ENCODE measurements around the gene CENPN. TPM values are rescaled to one million over a fixed set of nuclear protein-coding genes. Genes with fewer than 3 reads are reported as not detected.

Gene CENPN
- total RNA-seq, 5 donors from 2014 or later (not counting 1 experiment from before 2014, with no cell fraction given), result 1.3 to 9.0 (median 2.8) TPM

DNA sequence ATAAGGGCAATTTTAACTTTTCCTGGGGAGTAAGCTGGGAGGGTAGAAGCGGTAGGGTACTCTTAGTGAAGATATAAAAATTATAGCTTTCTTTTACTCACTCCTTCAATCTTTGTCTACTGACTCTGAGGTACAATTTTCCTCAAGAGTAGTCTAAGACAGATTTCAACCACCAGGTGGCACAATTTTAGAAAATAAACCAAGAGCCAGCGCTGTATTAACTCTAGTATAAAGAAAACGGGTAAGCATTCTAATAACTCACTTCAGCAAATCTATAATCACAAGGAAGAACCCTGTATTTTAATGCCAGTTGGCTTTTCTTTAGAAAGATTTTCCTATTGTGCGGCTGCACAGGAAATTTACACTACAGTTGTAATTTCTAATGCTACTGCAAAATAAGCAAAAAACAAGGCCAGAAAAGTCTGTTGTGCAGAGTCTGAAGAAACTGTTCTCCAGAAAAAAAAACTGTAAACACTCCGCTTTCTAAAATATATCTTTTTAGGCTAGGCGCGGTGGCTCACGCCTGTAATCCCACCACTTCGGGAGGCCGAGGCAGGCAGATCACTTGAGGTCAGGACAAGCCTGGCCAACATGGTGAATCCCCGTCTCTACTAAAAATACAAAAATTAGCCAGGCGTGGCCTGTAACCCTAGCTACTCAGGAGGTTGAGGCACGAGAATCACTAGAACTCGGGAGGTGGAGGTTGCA is 2.2 kb upstream of the CENPN start:
- ATAC-seq (replicated peaks in 1 of 4) (no peak), DNase-seq (peak in 14 of 35 experiments; percentile 11 to 80 (median 25))
- Histone ChIP-seq H3K27ac (ENCODE audit: low read length) (peak overlapping the region; percentile 79), H3K4me3 (ENCODE audit: control insufficient read depth in 1 of 2, extremely low read depth in 1 of 2, low read length in 1 of 2) (peak overlapping the region in 1 of 2 donors; percentile 83), H3K9me3 (no peaks in the 10 kb centered on the region), H3K27me3 (replicated peaks in 1 of 2; ENCODE audit: control insufficient read depth in 2 of 2, extremely low read depth in 1 of 2, insufficient read depth in 2 of 2, low read length in 1 of 2) (no peaks in the 10 kb centered on the region), H3K36me3 (ENCODE audit: control insufficient read depth in 2 of 2, extremely low read depth in 1 of 2, insufficient read depth in 1 of 2, low read length in 1 of 2) (no peaks in the 10 kb centered on the region), H3K4me1 (ENCODE audit: control insufficient read depth in 1 of 2, extremely low read depth in 1 of 2, insufficient read depth in 2 of 2, low read length in 2 of 2) (peaks cover 11 to 29% of the 10 kb centered on the region in 2 experiments)
- H3K27ac Mint-ChIP-seq, result peak overlapping the region; percentile 82 to 93
- no peaks in the 10 kb centered on the region for H3K27me3 Mint-ChIP-seq
- H3K4me3 Mint-ChIP-seq, result peak overlapping the region; percentile 68 to 88 (median 78)
- peaks cover 53 to 65% (median 65%) of the 10 kb centered on the region in 3 donors for H3K4me1 Mint-ChIP-seq
- WGBS (ENCODE audit: insufficient coverage), result 53% methylated on average over 4 of the region's 14 CpGs
- POLR2A ChIA-PET, result interaction anchor here (0.6 to 0.7 kb wide), 5 partner anchors 11 to 1399 kb away, joined by 3 to 6 read pairs (median 3); no protein-coding TSS in a partner anchor
- H3K9me3 Mint-ChIP-seq, result no peaks in the 10 kb centered on the region
- H3K36me3 Mint-ChIP-seq, result peaks cover 8% of the 10 kb centered on the region
- CTCF ChIA-PET, result interaction anchor here (0.5 to 4.9 kb wide), 20 partner anchors 8 to 90 kb away, joined by 3 to 29 read pairs (median 5); partner anchors contain the start of gene ATMIN (in 2 of the 2)

DNA sequence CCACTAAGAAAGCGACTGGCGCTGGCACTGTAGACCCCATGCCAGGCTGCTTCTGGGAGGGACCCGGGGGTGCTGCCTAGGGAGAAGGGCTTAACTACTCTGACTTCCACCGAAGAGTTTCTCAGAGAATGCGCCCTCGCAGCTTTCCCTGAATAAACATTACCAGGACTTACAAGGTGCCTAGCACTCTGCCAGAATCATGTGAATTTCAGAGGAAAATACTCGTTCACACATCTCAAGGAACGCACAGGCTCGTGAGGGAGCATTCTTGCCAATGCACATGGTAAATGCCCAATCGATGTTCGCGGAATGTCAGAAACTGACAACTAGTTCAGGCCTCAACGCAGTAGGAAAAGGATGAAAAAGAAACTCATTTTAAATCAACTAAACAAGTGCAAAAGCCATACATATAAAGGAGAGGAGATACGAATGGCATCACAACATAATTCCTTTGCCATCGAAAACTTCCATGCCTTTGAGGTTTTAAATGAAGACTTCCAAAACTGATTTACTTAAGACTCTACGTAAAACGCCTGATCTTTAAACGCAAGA is 1.3 kb upstream of the CENPN start:
- 41% methylated on average over 7 of the region's 18 CpGs for WGBS (ENCODE audit: insufficient coverage)
- POLR2A ChIA-PET, result interaction anchor here in 1 of 2 donors (0.6 to 2.0 kb wide), 2 partner anchors 31 to 71 kb away, joined by 6 to 9 read pairs; partner anchors contain the start of gene C16orf46
- H3K36me3 Mint-ChIP-seq, result peaks cover 3% of the 10 kb centered on the region

DNA sequence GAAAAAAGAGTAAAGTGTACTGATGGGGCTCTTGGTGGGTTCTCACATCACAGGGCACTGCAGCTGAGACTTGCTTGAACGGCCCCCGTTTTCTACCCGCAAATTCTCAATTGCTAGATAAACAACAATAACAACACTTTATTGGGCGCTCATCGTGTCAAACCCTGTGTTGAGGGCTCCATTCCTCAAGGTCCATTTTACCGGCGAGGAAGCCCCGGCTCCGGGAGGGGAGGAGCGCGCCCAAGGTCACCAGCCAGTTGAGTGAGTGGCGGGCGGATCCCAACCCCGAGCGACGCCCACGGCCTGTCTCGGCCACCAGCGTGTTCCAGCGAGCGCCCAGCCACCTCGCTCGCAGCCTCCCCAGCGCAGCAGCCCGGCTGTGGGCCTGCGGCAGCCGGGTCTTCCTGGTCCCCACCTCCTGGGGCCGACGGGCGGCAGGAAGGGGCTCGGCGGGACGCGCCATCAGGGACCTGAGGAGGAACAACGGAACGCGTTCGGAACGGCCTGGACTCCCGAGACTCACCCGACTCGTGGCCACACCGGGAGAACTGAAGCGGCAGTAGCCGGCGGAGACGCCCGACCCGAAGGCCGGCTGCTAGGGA is 702 bp upstream of the CENPN start:
- H3K4me1 Mint-ChIP-seq, result peaks cover 48 to 54% (median 51%) of the 10 kb centered on the region in 3 donors
- peak; percentile 17 to 34 (median 28) for ATAC-seq (replicated peaks in 1 of 4)

More for the DNA sequence above, 1.3 kb upstream of the CENPN start:
- CTCF ChIA-PET, result interaction anchor here (1.4 to 4.9 kb wide), 4 partner anchors 11 to 31 kb away, joined by 5 to 29 read pairs (median 7); partner anchors contain the start of gene ATMIN (in 1 of the 2)
- DNase-seq (peak in 1 of 35 experiments; percentile 27), ATAC-seq (replicated peaks in 1 of 4) (no peak)
- Mint-ChIP-seq H3K4me1 (peaks cover 48 to 58% (median 56%) of the 10 kb centered on the region in 3 donors), H3K4me3 (peak overlapping the region; percentile 88 to 97 (median 93)), H3K9me3 (no peaks in the 10 kb centered on the region), H3K27ac (peak overlapping the region; percentile 94 to 100), H3K27me3 (no peaks in the 10 kb centered on the region)
- H3K36me3 ChIP-seq (ENCODE audit: control insufficient read depth in 2 of 2, extremely low read depth in 1 of 2, insufficient read depth in 1 of 2, low read length in 1 of 2), result no peaks in the 10 kb centered on the region
- peaks cover 11 to 29% of the 10 kb centered on the region in 2 experiments for H3K4me1 ChIP-seq (ENCODE audit: control insufficient read depth in 1 of 2, extremely low read depth in 1 of 2, insufficient read depth in 2 of 2, low read length in 2 of 2)
- H3K27ac ChIP-seq (ENCODE audit: low read length), result peak overlapping the region; percentile 96
- no peaks in the 10 kb centered on the region for H3K9me3 ChIP-seq
- H3K27me3 ChIP-seq (replicated peaks in 1 of 2; ENCODE audit: control insufficient read depth in 2 of 2, extremely low read depth in 1 of 2, insufficient read depth in 2 of 2, low read length in 1 of 2), result no peaks in the 10 kb centered on the region
- H3K4me3 ChIP-seq (ENCODE audit: control insufficient read depth in 1 of 2, extremely low read depth in 1 of 2, low read length in 1 of 2), result peak overlapping the region; percentile 83 to 91

DNA sequence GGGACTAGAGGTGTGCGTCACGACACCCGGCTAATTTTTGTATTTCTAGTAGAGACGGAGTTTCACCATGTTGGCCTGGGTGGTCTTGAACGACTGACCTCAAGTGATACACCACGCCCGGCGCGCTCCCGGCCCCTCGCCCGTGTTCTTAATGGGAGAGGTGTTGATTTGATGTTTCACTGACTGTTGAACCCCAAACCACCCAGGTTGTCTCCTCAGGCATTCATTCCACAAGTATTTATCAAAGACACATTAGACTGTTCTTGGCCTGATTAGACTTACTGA is 1.4 kb downstream of the CENPN start:
- no peaks in the 10 kb centered on the region for H3K9me3 ChIP-seq
- Mint-ChIP-seq H3K27ac (peak overlapping the region; percentile 100), H3K4me3 (peak overlapping the region; percentile 88 to 97 (median 93)), H3K9me3 (no peaks in the 10 kb centered on the region), H3K4me1 (peaks cover 31 to 35% (median 35%) of the 10 kb centered on the region in 3 donors), H3K36me3 (peaks cover 6% of the 10 kb centered on the region), H3K27me3 (no peaks in the 10 kb centered on the region)
- WGBS (ENCODE audit: insufficient coverage), result no CpG with 5 or more reads among the region's 12 CpGs
- H3K27me3 ChIP-seq (replicated peaks in 1 of 2; ENCODE audit: control insufficient read depth in 2 of 2, extremely low read depth in 1 of 2, insufficient read depth in 2 of 2, low read length in 1 of 2), result no peaks in the 10 kb centered on the region
- no peaks in the 10 kb centered on the region for H3K36me3 ChIP-seq (ENCODE audit: control insufficient read depth in 2 of 2, extremely low read depth in 1 of 2, insufficient read depth in 1 of 2, low read length in 1 of 2)
- ATAC-seq (replicated peaks in 1 of 4), result no peak
- H3K27ac ChIP-seq (ENCODE audit: low read length), result peak overlapping the region; percentile 96
- DNase-seq, result no peak
- peak overlapping the region; percentile 83 to 91 for H3K4me3 ChIP-seq (ENCODE audit: control insufficient read depth in 1 of 2, extremely low read depth in 1 of 2, low read length in 1 of 2)
- ChIA-PET POLR2A (interaction anchor here in 1 of 2 donors (0.6 kb wide), 1 partner anchor 1941 kb away, joined by 3 read pairs; no protein-coding TSS in a partner anchor), CTCF (interaction anchor here in 1 of 2 donors (0.6 to 4.9 kb wide), 4 partner anchors 10 to 28 kb away, joined by 3 to 29 read pairs (median 3); partner anchors contain the start of gene ATMIN)
- peaks cover 11 to 29% of the 10 kb centered on the region in 2 experiments for H3K4me1 ChIP-seq (ENCODE audit: control insufficient read depth in 1 of 2, extremely low read depth in 1 of 2, insufficient read depth in 2 of 2, low read length in 2 of 2)

More for the DNA sequence above, 702 bp upstream of the CENPN start:
- peak overlapping the region; percentile 96 for H3K27ac ChIP-seq (ENCODE audit: low read length)
- H3K4me3 ChIP-seq (ENCODE audit: control insufficient read depth in 1 of 2, extremely low read depth in 1 of 2, low read length in 1 of 2), result peak overlapping the region; percentile 83 to 91
- 0% methylated on average over 46 of the region's 50 CpGs for WGBS (ENCODE audit: insufficient coverage)
- Mint-ChIP-seq H3K36me3 (no peaks in the 10 kb centered on the region), H3K4me3 (peak overlapping the region; percentile 88 to 97 (median 93)), H3K27me3 (no peaks in the 10 kb centered on the region), H3K27ac (peak overlapping the region; percentile 100), H3K9me3 (no peaks in the 10 kb centered on the region)
- no peaks in the 10 kb centered on the region for H3K9me3 ChIP-seq
- peaks cover 11 to 29% of the 10 kb centered on the region in 2 experiments for H3K4me1 ChIP-seq (ENCODE audit: control insufficient read depth in 1 of 2, extremely low read depth in 1 of 2, insufficient read depth in 2 of 2, low read length in 2 of 2)
- H3K36me3 ChIP-seq (ENCODE audit: control insufficient read depth in 2 of 2, extremely low read depth in 1 of 2, insufficient read depth in 1 of 2, low read length in 1 of 2), result no peaks in the 10 kb centered on the region
- ChIA-PET CTCF (interaction anchor here in 1 of 2 donors (0.6 to 4.9 kb wide), 6 partner anchors 9 to 80 kb away, joined by 3 to 29 read pairs (median 4); partner anchors contain the start of genes ATMIN and C16orf46), POLR2A (interaction anchor here in 1 of 2 donors (2.0 kb wide), 1 partner anchor 70 kb away, joined by 9 read pairs; the partner anchor contains the start of gene C16orf46)
- DNase-seq, result peak in 28 of 35 experiments; percentile 27 to 74 (median 54)
- no peaks in the 10 kb centered on the region for H3K27me3 ChIP-seq (replicated peaks in 1 of 2; ENCODE audit: control insufficient read depth in 2 of 2, extremely low read depth in 1 of 2, insufficient read depth in 2 of 2, low read length in 1 of 2)

DNA sequence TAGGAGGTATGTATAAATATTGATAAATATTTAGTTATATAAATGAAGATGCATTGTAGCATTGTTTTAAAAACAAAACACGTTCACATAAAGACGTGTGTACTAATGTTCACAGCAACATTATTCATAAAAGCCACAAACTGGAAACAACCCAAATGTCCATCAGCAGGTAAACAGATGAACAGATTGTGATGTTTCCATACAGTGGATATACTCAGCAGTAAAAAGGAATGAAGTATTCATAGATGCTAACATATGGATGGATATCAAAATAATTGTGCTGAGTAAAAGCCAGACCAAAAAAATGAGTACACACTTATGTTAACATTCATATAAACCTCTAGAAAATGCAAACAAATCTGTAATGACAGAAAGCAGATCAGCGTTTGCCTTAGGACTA is 6.0 kb downstream of the CENPN start:
- H3K4me1 ChIP-seq (ENCODE audit: control insufficient read depth in 1 of 2, extremely low read depth in 1 of 2, insufficient read depth in 2 of 2, low read length in 2 of 2), result peaks cover 0 to 6% of the 10 kb centered on the region in 2 experiments
- WGBS (ENCODE audit: insufficient coverage), result 83% methylated on average over 1 of the region's 3 CpGs
- ATAC-seq (replicated peaks in 1 of 4) (no peak), DNase-seq (no peak)
- no peak overlapping the region for H3K4me3 ChIP-seq (ENCODE audit: control insufficient read depth in 1 of 2, extremely low read depth in 1 of 2, low read length in 1 of 2)
- Mint-ChIP-seq H3K4me3 (no peak overlapping the region), H3K4me1 (peaks cover 0 to 9% (median 4%) of the 10 kb centered on the region in 3 donors), H3K27me3 (no peaks in the 10 kb centered on the region), H3K27ac (no peak overlapping the region), H3K9me3 (no peaks in the 10 kb centered on the region), H3K36me3 (peaks cover 11% of the 10 kb centered on the region)
- no peak overlapping the region for H3K27ac ChIP-seq (ENCODE audit: low read length)
- no peaks in the 10 kb centered on the region for H3K27me3 ChIP-seq (replicated peaks in 1 of 2; ENCODE audit: control insufficient read depth in 2 of 2, extremely low read depth in 1 of 2, insufficient read depth in 2 of 2, low read length in 1 of 2)
- ChIA-PET POLR2A (no interaction called here), CTCF (no interaction called here)
- H3K9me3 ChIP-seq, result no peaks in the 10 kb centered on the region
- H3K36me3 ChIP-seq (ENCODE audit: control insufficient read depth in 2 of 2, extremely low read depth in 1 of 2, insufficient read depth in 1 of 2, low read length in 1 of 2), result peaks cover 0 to 8% of the 10 kb centered on the region in 2 donors

DNA sequence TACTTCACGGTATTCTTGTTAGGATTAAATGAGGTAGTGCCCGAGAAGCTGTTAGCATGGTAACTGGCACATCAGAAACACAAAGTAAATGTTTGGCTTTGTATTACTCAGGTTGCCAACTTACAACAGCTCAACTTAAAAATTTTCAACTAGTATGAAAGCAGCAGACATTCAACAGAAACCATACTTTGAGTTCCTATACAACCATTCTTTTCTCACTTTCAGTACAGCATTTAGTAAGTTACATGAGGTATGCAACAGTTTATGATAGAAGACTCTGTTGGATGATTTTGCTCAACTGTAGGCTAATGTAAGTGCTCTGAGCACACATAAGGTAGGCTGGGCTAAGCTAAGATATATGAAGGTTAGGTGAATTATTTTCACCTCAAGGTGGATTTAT is 7.7 kb downstream of the CENPN start:
- peaks cover 11% of the 10 kb centered on the region for H3K36me3 Mint-ChIP-seq
- no peak overlapping the region for H3K27ac ChIP-seq (ENCODE audit: low read length)
- no peaks in the 10 kb centered on the region for H3K27me3 ChIP-seq (replicated peaks in 1 of 2; ENCODE audit: control insufficient read depth in 2 of 2, extremely low read depth in 1 of 2, insufficient read depth in 2 of 2, low read length in 1 of 2)
- no peaks in the 10 kb centered on the region for H3K27me3 Mint-ChIP-seq
- DNase-seq (no peak), ATAC-seq (replicated peaks in 1 of 4) (no peak)
- CTCF ChIA-PET, result interaction anchor here in 1 of 2 donors (0.7 to 1.3 kb wide), 2 partner anchors 10 to 19 kb away, joined by 3 read pairs; no protein-coding TSS in a partner anchor
- H3K9me3 Mint-ChIP-seq, result no peaks in the 10 kb centered on the region
- no peaks in the 10 kb centered on the region for H3K4me1 ChIP-seq (ENCODE audit: control insufficient read depth in 1 of 2, extremely low read depth in 1 of 2, insufficient read depth in 2 of 2, low read length in 2 of 2)
- peaks cover 0 to 8% of the 10 kb centered on the region in 2 donors for H3K36me3 ChIP-seq (ENCODE audit: control insufficient read depth in 2 of 2, extremely low read depth in 1 of 2, insufficient read depth in 1 of 2, low read length in 1 of 2)
- no peak overlapping the region for H3K27ac Mint-ChIP-seq
- POLR2A ChIA-PET, result interaction anchor here in 1 of 2 donors (0.6 kb wide), 2 partner anchors 41 to 716 kb away, joined by 3 to 6 read pairs; no protein-coding TSS in a partner anchor
- no peaks in the 10 kb centered on the region for H3K9me3 ChIP-seq
- H3K4me3 Mint-ChIP-seq, result no peak overlapping the region
- H3K4me1 Mint-ChIP-seq, result peaks cover 0 to 3% (median 0%) of the 10 kb centered on the region in 3 donors
- no CpG with 5 or more reads among the region's 2 CpGs for WGBS (ENCODE audit: insufficient coverage)
- no peak overlapping the region for H3K4me3 ChIP-seq (ENCODE audit: control insufficient read depth in 1 of 2, extremely low read depth in 1 of 2, low read length in 1 of 2)

Measured in T-cell (primary cell).